SK-N-SH treated with all-trans-retinoic acid at 6 μM for 48 hours (cell line): ENCODE results near the gene NALCN.

Experiments used
- PATZ1 ChIP-seq: fragments of 250-450 bp; sonication (Bioruptor Pico); IDR thresholded peaks from 2 replicates; pipeline ENCODE4 v1.8.0; 2020; ENCODE audit warnings: mild to moderate bottlenecking, moderate library complexity, borderline replicate concordance
- POU6F1 ChIP-seq: fragments of 250-450 bp; sonication (Bioruptor Pico); IDR thresholded peaks from 2 replicates; pipeline ENCODE4 v1.8.0; 2021; ENCODE audit warnings: low read depth, mild to moderate bottlenecking, moderate library complexity, borderline replicate concordance
- PPARA ChIP-seq: fragments of 250-450 bp; sonication (Bioruptor Pico); IDR thresholded peaks from 2 replicates; pipeline ENCODE4 v1.5.0; 2020; ENCODE audit warnings: mild to moderate bottlenecking, borderline replicate concordance
- SNAI2 ChIP-seq: fragments of 250-450 bp; sonication (Bioruptor Pico); IDR thresholded peaks from 2 replicates; pipeline ENCODE4 v1.5.0; 2020; ENCODE audit warnings: mild to moderate bottlenecking, moderate library complexity
- TCF4 ChIP-seq: fragments of 250-450 bp; sonication (Bioruptor Pico); IDR thresholded peaks from 2 replicates; pipeline ENCODE4 v1.8.0; 2021; ENCODE audit warnings: mild to moderate bottlenecking, moderate library complexity, borderline replicate concordance
- TOX ChIP-seq: fragments of 250-450 bp; sonication (Bioruptor Pico); IDR thresholded peaks from 2 replicates; pipeline ENCODE4 v1.8.0; 2021; ENCODE audit warnings: mild to moderate bottlenecking, moderate library complexity, borderline replicate concordance
- ZC3H10 ChIP-seq: fragments of 250-450 bp; sonication (Bioruptor Pico); IDR thresholded peaks from 2 replicates; pipeline ENCODE4 v1.5.1; 2021; ENCODE audit warnings: mild to moderate bottlenecking, moderate library complexity
- ZFP3 ChIP-seq: fragments of 250-450 bp; sonication (Bioruptor Pico); IDR thresholded peaks from 2 replicates; pipeline ENCODE4 v1.5.0; 2020; ENCODE audit warnings: mild to moderate bottlenecking, moderate library complexity
- ZNF70 ChIP-seq: fragments of 450-650 bp; formaldehyde crosslinking; IDR thresholded peaks from 2 replicates; pipeline ENCODE4 v1.5.0; 2020; ENCODE audit warnings: mild to moderate bottlenecking, moderate library complexity
- ZNF8 ChIP-seq: fragments of 450-650 bp; formaldehyde crosslinking; IDR thresholded peaks from 2 replicates; pipeline ENCODE4 v1.5.0; 2020; ENCODE audit warnings: mild to moderate bottlenecking, moderate library complexity

GRCh38 chr13:101272886-101273285 lies 143.4 kb downstream of the NALCN start:
- TF ChIP-seq PATZ1 (no peak), ZNF70 (no peak), TCF4 (no peak), PPARA (no peak), ZC3H10 (CRISPR knock-in tag) (no peak), ZNF8 (CRISPR knock-in tag) (no peak), TOX (CRISPR knock-in tag) (no peak), ZFP3 (no peak), POU6F1 (CRISPR knock-in tag) (no peak), SNAI2 (no peak)
